ENCODE results near the gene SCYGR8.
A peak's percentile ranks its signal among the peaks of the same experiment; 100 is the strongest.

The SCYGR8 gene

DNA sequence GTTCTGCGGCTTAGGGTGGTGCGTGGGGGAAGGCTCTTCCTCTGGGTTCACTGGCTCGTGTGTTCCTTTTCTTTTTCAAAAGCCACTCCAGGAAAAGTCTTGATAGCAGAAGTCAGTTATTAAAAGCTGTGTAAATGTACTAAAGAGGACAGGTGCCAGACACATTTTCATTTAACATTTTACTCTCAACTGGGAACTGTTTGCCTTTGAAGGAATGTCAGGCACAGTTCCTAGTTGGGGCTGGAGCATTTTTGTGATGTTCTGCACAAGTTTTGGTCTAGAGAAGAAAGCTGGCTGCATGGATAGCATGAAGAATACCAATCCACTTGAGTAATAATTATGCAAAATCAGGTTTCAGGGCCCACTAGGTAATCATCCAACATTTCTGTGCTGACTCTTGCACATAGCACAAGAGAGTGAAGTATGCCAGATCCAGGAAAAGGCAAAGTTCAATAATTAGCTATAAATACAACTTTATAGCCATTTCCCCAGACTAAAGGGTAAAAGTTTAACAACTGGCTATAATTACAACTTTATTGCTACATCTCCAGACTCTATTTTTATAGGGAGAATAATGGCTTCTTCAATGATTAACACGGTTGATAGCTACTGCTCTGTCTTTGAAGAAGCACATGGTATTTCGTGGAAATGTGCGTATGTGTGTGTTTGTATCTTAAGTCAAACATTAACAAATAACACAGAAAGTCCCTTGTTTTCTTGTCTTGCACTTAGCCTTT is 16.2 kb downstream of the SCYGR8 start:
- DNase-seq (ENCODE audit: low read depth): peak; percentile 9

GRCh38 chr2:227765788-227766372 is 20.2 kb downstream of the SCYGR8 start:
- DNase-seq (ENCODE audit: low read depth): no peak

DNA sequence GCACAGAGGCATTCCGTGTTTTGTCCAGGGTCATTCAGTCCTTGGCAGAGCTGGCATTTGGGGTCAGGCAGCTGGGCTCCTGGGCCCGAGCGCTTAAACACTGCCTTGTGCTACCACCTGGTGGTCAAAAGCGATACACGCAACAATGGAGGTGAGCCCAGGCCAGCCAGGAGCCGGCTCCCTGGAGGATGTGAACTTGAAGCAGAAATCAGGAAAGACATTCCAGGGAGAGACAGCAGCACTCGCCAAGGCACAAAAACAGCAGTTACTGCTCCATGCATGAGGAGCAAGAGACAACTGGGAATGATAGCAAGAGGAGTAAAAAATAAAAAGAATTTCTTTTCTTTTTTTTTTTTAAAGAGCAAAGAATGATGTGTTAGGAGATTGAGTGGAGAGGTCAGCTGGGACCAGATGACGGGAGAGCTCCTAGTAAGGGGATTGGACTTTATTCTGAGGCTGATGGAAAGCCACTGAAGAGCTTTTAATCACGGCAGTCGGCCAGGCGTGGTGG is 20.7 kb downstream of the SCYGR8 start:
- DNase-seq (ENCODE audit: low read depth): peak; percentile 11

DNA sequence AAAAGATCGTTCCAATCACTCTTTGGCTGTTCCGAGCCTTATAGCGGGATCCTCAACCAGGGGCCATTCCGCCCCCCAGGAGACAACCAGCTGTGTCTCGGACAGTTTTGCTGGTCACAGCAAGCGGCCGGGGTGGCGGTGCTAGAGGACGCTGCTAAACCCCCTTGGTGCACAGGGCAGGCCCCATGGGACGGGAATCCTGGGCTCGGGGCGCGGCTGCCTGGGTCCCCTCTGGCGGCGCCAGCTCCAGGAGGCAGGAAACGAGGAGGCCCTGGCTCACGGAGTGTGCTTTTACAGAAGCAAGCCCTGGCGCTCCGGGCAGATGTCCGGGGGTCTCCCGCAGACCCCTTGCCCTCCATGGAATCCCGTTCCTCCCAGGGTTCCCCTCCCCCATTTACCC is 22.1 kb downstream of the SCYGR8 start:
- DNase-seq (ENCODE audit: low read depth): no peak

GRCh38 chr2:227772197-227772661 is 26.5 kb downstream of the SCYGR8 start:
- no peak for DNase-seq (ENCODE audit: low read depth)

DNA sequence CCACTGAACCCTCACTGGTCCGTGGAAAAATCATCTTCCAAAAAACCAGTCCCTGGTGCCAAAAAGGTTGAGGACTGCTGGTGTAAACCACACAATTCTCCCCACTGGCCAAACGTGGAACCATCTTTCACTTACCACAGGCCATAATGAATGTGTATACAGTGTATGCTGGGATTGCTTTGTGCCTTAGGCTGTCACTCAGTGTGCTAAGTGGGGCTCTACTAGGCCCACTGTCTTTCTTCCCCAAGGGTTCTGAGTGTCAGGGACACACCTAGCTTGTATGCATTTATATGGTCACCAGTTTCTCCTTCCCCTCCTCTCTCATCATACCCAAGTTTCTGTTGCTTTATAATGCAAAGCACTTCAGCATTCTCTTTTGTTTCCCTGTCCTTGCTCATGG is 27.2 kb downstream of the SCYGR8 start:
- DNase-seq (ENCODE audit: low read depth): no peak

GRCh38 chr2:227774011-227774624 is 28.4 kb downstream of the SCYGR8 start:
- DNase-seq (ENCODE audit: low read depth): no peak

- DNase-seq (ENCODE audit: low read depth): no peak
These were observed 29.5 kb downstream of the SCYGR8 start for GRCh38 chr2:227774895-227775842.

DNA sequence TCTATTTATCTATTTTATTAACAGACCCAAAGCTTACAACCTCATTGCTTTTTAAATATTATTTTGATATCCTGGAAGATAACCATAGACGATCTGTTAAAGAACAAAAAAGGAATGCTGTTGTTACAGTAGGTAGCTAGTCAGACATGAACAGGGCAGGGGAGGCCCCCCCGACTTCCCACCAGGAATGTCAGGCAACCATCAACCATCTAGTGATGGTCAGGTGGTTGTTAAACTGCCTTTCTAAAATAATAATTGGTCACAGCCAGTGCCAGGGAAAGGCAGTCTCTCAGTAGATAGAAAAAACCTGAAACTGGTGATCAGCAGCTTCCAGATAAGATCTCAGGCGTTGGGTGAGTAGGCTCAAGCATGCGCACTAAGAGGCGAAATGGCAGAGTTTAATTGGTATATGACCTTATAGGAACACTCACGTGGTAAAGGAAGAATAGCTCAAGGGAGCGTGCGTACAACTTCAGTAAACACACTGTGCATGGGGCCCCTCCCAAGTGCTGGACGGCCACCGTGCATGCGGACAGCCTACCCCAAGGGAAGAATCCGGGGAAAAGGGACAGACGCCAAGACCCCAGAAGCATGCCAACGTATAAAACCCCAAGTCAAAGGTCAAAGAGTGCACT is 35.4 kb downstream of the SCYGR8 start:
- no peak for DNase-seq (ENCODE audit: low read depth)

GRCh38 chr2:227781841-227782240 is 36.1 kb downstream of the SCYGR8 start:
- DNase-seq (ENCODE audit: low read depth): no peak

DNA sequence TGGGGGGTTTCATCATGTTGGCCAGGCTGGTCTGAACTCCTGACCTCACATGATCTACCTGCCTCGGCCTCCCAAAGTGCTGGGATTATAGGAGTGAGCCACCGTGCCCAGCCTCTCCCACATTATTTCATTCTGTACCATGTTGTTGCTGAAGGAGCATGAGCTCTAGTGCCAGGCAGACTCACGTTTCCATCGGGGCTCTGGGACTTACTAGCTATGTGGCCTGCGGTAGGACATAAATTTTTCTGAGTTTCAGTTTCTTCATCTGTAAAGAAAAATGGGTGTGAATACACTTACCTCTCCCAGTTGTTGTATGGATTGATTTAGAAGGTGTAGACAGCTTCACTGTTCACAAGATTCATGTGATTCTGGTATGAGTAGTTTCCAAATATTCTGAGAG is 37.1 kb downstream of the SCYGR8 start:
- no peak for DNase-seq (ENCODE audit: low read depth)

- no peak for DNase-seq (ENCODE audit: low read depth)
These were observed 37.9 kb downstream of the SCYGR8 start for GRCh38 chr2:227783404-227784138.

DNA sequence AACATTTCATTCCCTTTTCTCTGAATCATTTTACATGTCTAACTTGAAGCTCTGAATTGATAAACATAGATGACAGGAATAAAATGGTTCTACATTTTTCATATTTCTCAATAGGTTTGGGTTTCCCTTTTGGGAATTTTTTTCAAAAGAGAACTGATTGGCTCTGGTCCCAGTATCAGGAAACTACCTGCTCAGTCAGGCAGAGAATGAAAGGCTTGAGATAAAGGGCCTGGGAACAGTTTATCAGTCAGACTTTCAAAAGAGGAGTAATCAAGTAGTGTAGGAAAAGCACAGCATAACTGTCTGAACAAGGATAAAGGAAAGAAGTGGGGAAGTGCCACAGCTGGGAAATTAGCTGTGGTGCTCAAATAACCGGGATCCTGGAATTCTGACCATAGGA is 39.6 kb downstream of the SCYGR8 start:
- no peak for DNase-seq (ENCODE audit: low read depth)

GRCh38 chr2:227788561-227789018 is 42.9 kb downstream of the SCYGR8 start:
- DNase-seq (ENCODE audit: low read depth): no peak

DNA sequence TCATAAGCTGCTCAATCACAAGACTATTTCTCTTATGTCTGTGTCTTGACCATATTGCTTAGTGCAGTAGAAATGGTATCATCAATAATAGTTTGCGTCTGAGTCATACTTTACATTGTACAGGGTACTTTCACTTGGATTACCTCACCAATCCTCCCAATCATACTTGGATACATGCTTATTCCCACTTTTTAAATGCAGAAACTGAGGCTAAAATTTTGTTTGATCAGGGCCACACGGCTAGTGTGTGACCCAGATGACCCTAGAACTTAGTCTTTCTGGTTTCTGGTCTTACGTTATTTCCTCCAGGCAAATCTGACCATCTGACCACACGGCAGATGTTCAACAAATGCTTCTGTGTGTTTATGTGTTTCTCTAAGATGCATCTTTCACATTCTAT is 44.1 kb downstream of the SCYGR8 start:
- no peak for DNase-seq (ENCODE audit: low read depth)

GRCh38 chr2:227793148-227793712 is 47.5 kb downstream of the SCYGR8 start:
- no peak for DNase-seq (ENCODE audit: low read depth)

Data from GM04503 (cell line).